ENCODE measurements around the gene MICOS13. TPM values are rescaled to one million over a fixed set of nuclear protein-coding genes. Genes with fewer than 3 reads are reported as not detected.

MICOS13 gene
- total RNA-seq, 1 donor from 2014 or later: 25.6 TPM

GRCh38 chr19:5697022-5697889, 16.9 kb upstream of the MICOS13 start:
- H3K36me3 Mint-ChIP-seq (ENCODE audit: low read depth): peaks cover 15% of the 10 kb centered on the region
- H3K27ac Mint-ChIP-seq (ENCODE audit: unreplicated experiment): peak overlapping the region; percentile 57
- TF ChIP-seq, protein P1, sequence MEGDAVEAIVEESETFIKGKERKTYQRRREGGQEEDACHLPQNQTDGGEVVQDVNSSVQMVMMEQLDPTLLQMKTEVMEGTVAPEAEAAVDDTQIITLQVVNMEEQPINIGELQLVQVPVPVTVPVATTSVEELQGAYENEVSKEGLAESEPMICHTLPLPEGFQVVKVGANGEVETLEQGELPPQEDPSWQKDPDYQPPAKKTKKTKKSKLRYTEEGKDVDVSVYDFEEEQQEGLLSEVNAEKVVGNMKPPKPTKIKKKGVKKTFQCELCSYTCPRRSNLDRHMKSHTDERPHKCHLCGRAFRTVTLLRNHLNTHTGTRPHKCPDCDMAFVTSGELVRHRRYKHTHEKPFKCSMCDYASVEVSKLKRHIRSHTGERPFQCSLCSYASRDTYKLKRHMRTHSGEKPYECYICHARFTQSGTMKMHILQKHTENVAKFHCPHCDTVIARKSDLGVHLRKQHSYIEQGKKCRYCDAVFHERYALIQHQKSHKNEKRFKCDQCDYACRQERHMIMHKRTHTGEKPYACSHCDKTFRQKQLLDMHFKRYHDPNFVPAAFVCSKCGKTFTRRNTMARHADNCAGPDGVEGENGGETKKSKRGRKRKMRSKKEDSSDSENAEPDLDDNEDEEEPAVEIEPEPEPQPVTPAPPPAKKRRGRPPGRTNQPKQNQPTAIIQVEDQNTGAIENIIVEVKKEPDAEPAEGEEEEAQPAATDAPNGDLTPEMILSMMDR (conservative IDR thresholded peaks at IDR 0.05): no peak
- no peaks in the 10 kb centered on the region for H3K9me3 Mint-ChIP-seq
- H3K27me3 Mint-ChIP-seq (ENCODE audit: low read depth): peaks cover 10% of the 10 kb centered on the region
- peaks cover 5% of the 10 kb centered on the region for H3K4me1 Mint-ChIP-seq
- no peak for DNase-seq (ENCODE audit: low read depth, low spot score)
- H3K4me3 Mint-ChIP-seq: peak overlapping the region; percentile 66

- Mint-ChIP-seq H3K36me3 (ENCODE audit: low read depth) (peaks cover 17% of the 10 kb centered on the region), H3K9me3 (no peaks in the 10 kb centered on the region), H3K27me3 (ENCODE audit: low read depth) (peaks cover 10% of the 10 kb centered on the region), H3K4me3 (peak overlapping the region; percentile 66), H3K27ac (ENCODE audit: unreplicated experiment) (no peak overlapping the region), H3K4me1 (peaks cover 5% of the 10 kb centered on the region)
- DNase-seq (ENCODE audit: low read depth, low spot score): no peak
- TF ChIP-seq, protein P1 (conservative IDR thresholded peaks at IDR 0.05): no peak
Observed at GRCh38 chr19:5696196-5697021, 16.1 kb upstream of the MICOS13 start.

GRCh38 chr19:5695649-5696195, 15.4 kb upstream of the MICOS13 start:
- no peak overlapping the region for H3K27ac Mint-ChIP-seq (ENCODE audit: unreplicated experiment)
- H3K27me3 Mint-ChIP-seq (ENCODE audit: low read depth): peaks cover 14% of the 10 kb centered on the region
- H3K9me3 Mint-ChIP-seq: no peaks in the 10 kb centered on the region
- TF ChIP-seq, protein P1 (conservative IDR thresholded peaks at IDR 0.05): no peak
- no peak for DNase-seq (ENCODE audit: low read depth, low spot score)
- H3K36me3 Mint-ChIP-seq (ENCODE audit: low read depth): peaks cover 16% of the 10 kb centered on the region
- peaks cover 9% of the 10 kb centered on the region for H3K4me1 Mint-ChIP-seq
- peak overlapping the region; percentile 31 for H3K4me3 Mint-ChIP-seq

GRCh38 chr19:5694956-5695648, 14.8 kb upstream of the MICOS13 start:
- Mint-ChIP-seq H3K9me3 (no peaks in the 10 kb centered on the region), H3K4me3 (peak overlapping the region; percentile 81), H3K36me3 (ENCODE audit: low read depth) (peaks cover 18% of the 10 kb centered on the region), H3K27ac (ENCODE audit: unreplicated experiment) (no peak overlapping the region), H3K4me1 (peaks cover 13% of the 10 kb centered on the region), H3K27me3 (ENCODE audit: low read depth) (peaks cover 20% of the 10 kb centered on the region)
- no peak for DNase-seq (ENCODE audit: low read depth, low spot score)
- TF ChIP-seq, protein P1 (conservative IDR thresholded peaks at IDR 0.05): no peak
